ENCODE results near the gene MYO3A.

DNA sequence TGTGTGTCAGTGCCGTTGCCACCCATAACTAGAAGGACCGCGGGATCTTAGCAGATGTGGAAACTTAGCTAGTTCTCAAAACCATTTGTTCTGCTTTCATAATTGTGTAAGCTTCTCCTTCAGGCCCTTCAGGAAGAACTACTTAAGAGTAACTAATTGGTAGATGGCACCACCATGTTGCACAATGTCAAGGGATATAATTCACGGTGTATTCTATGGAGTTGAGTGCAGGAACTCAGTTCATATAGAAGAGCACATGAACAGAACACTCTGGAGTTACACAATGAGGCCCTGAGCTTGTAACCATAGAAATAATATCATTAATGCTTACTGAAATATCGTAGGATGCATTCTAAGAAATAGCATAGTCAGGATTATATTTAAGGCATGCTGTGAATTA lies 156.0 kb downstream of the MYO3A start:
- TF ChIP-seq POLR2A (IDR thresholded peaks at IDR 0.05): no peak
- TF ChIP-seq, protein P1, sequence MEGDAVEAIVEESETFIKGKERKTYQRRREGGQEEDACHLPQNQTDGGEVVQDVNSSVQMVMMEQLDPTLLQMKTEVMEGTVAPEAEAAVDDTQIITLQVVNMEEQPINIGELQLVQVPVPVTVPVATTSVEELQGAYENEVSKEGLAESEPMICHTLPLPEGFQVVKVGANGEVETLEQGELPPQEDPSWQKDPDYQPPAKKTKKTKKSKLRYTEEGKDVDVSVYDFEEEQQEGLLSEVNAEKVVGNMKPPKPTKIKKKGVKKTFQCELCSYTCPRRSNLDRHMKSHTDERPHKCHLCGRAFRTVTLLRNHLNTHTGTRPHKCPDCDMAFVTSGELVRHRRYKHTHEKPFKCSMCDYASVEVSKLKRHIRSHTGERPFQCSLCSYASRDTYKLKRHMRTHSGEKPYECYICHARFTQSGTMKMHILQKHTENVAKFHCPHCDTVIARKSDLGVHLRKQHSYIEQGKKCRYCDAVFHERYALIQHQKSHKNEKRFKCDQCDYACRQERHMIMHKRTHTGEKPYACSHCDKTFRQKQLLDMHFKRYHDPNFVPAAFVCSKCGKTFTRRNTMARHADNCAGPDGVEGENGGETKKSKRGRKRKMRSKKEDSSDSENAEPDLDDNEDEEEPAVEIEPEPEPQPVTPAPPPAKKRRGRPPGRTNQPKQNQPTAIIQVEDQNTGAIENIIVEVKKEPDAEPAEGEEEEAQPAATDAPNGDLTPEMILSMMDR (IDR thresholded peaks at IDR 0.05): no peak

Measured in esophagus squamous epithelium (tissue), 4 donors.